ENCODE data around the gene TIGD6.

DNA sequence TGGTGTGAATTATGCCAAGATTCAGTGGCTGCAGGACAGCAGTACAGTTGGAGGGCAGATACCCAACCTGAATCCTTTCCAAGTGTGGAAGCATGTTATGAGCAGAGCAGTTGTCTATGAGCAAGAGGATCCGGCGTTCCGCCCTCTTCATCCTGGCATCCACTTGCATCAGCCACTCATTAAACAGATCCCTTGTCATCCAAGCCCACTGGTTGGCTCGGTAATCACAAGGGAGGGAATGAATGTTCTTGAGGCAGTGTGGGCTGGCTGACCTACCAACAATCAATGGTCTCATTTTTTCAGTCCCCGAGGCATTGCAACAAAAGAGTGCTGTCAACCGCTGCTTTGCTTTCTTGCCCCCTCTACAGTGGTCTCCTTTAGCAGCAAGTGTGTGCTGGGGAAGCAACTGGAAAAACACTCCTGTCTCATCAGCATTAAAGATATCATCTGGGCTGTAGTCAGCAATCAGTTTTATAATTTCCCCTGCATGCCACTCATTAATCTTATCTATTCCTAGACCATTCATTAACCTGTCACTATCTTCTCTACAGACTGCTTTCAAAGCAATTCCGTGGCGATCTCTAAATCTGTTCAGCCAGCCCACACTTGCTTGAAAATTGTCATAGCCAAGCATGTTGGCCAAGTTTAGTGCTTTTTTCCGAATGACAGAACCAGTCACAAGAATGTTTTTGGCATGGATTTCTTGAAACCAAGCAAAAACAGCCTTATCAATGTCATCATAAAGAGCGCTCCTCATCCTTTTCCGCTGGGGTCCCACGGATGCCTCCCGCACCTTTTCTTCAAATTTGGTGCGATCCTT lies 4.9 kb downstream of the TIGD6 start:
- TF ChIP-seq, protein P1, sequence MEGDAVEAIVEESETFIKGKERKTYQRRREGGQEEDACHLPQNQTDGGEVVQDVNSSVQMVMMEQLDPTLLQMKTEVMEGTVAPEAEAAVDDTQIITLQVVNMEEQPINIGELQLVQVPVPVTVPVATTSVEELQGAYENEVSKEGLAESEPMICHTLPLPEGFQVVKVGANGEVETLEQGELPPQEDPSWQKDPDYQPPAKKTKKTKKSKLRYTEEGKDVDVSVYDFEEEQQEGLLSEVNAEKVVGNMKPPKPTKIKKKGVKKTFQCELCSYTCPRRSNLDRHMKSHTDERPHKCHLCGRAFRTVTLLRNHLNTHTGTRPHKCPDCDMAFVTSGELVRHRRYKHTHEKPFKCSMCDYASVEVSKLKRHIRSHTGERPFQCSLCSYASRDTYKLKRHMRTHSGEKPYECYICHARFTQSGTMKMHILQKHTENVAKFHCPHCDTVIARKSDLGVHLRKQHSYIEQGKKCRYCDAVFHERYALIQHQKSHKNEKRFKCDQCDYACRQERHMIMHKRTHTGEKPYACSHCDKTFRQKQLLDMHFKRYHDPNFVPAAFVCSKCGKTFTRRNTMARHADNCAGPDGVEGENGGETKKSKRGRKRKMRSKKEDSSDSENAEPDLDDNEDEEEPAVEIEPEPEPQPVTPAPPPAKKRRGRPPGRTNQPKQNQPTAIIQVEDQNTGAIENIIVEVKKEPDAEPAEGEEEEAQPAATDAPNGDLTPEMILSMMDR (IDR thresholded peaks at IDR 0.05; ENCODE audit: low read depth, low read length) = no peak
- no peak for TF ChIP-seq MYC (IDR thresholded peaks at IDR 0.05; ENCODE audit: low read depth, low read length)
